GM12878 (cell line): ENCODE data around the gene DCTPP1. TPM values are rescaled to one million over a fixed set of nuclear protein-coding genes. Genes with fewer than 3 reads are reported as not detected.

Experiments
- ATAC-seq: fragments of 200-7000 bp; cut with Tn5 transposase; 3 replicates; pipeline ENCODE4 v1.9.1; 2020; ENCODE audit warnings: mild to moderate bottlenecking, moderate library complexity
- BruUV-seq: library from RNA; stranded (reverse); fragments of 400-500 nt; replicated peaks from 2 replicates; lab custom pipeline; 2021; lab: Mats Ljungman, UMichigan
- CTCF ChIA-PET: fragments of 300-600 bp; sonication (Branson Sonifier 250); formaldehyde crosslinking; extraction: SDS; loops from one replicate; lab custom pipeline; 2021; ENCODE audit warnings: inconsistent platforms; lab: Yijun Ruan, JAX
- POLR2A ChIA-PET: fragments of 350-600 bp; formaldehyde crosslinking; extraction: SDS; loops from one replicate; lab custom pipeline; 2021; ENCODE audit warnings: inconsistent platforms; lab: Charles Lee
- RAD21 ChIA-PET: fragments of 300-600 bp; sonication (Branson Sonifier 250); formaldehyde crosslinking; loops from one replicate; lab custom pipeline; 2023; ENCODE audit warnings: antibody characterized with exemption; ENCODE audit not compliant: unreplicated experiment; lab: Charles Lee
- SMC1A ChIA-PET: fragments of 300-600 bp; sonication (Branson Sonifier 250); formaldehyde crosslinking; loops from one replicate; lab custom pipeline; 2023; ENCODE audit not compliant: unreplicated experiment, uncharacterized antibody; lab: Charles Lee
- DNase-seq: peaks from one replicate; pipeline ENCODE4 v3.0.0-alpha.2; 2011; ENCODE audit warnings: low read depth, low spot score
- FAIRE-seq: peaks from 3 replicates; lab custom pipeline; 2011; peaks lifted over from hg19 to GRCh38; lab: Jason Lieb, UNC
- H2AFZ ChIP-seq: 2 replicates; pipeline ENCODE4 v1.6.0; 2011; ENCODE audit warnings: low read depth, low read length, control low read depth; ENCODE audit not compliant: control insufficient read depth
- H3K27ac ChIP-seq: 2 replicates; pipeline ENCODE4 v1.5.1; 2011; ENCODE audit warnings: control low read depth; ENCODE audit not compliant: control insufficient read depth, insufficient read depth
- H3K27me3 ChIP-seq, 2 experiments: replicated peaks in 1 of 2; 2 replicates each; pipeline versions ENCODE4 v1.6.0 to v1.6.1; 2011; ENCODE audit warnings: low read length in 1 of 2; ENCODE audit not compliant: control insufficient read depth in 2 of 2, insufficient read depth in 2 of 2
- H3K36me3 ChIP-seq, 2 experiments: 2 replicates each; pipeline ENCODE4 v1.5.1; 2011; ENCODE audit warnings: low read length in 1 of 2; ENCODE audit not compliant: control insufficient read depth in 2 of 2, insufficient read depth in 2 of 2
- H3K4me1 ChIP-seq: 2 replicates; pipeline ENCODE4 v1.6.1; 2011; ENCODE audit warnings: mild to moderate bottlenecking, low read length, moderate library complexity, mixed read lengths; ENCODE audit not compliant: control insufficient read depth, insufficient read depth
- H3K4me2 ChIP-seq: 2 replicates; pipeline ENCODE4 v1.6.0; 2011; ENCODE audit warnings: control low read depth; ENCODE audit not compliant: control insufficient read depth, insufficient read depth
- H3K4me3 ChIP-seq: fragments of 200-600 bp; sonication (generic); 2 replicates; pipeline ENCODE4 v1.5.1; 2016
- H3K79me2 ChIP-seq: 2 replicates; pipeline ENCODE4 v1.6.0; 2011; ENCODE audit warnings: low read length; ENCODE audit not compliant: control insufficient read depth, insufficient read depth
- H3K9ac ChIP-seq: 2 replicates; pipeline ENCODE4 v1.8.0; 2011; ENCODE audit warnings: low read length, control low read depth, mixed read lengths; ENCODE audit not compliant: control insufficient read depth, insufficient read depth
- H3K9me3 ChIP-seq: replicated peaks from 3 replicates; pipeline ENCODE4 v1.5.1; 2011; ENCODE audit warnings: mild to moderate bottlenecking, low read length; ENCODE audit not compliant: control insufficient read depth, insufficient read depth
- H4K20me1 ChIP-seq: 2 replicates; pipeline ENCODE4 v1.6.0; 2011; ENCODE audit not compliant: control insufficient read depth, insufficient read depth
- EGR1 ChIP-seq, 2 experiments: IDR thresholded peaks; 1 replicate in 1 of 2; 2 replicates in 1 of 2; pipeline ENCODE4 v1.6.1; 2011 to 2012; ENCODE audit warnings: low read depth in 2 of 2, low read length in 2 of 2, borderline replicate concordance in 1 of 2, mild to moderate bottlenecking in 1 of 2, moderate library complexity in 1 of 2
- NR2C1 ChIP-seq: fragments of 450-650 bp; IDR thresholded peaks from 2 replicates; pipeline ENCODE4 v1.6.1; 2017; ENCODE audit warnings: antibody characterized with exemption, mild to moderate bottlenecking, moderate library complexity
- ZNF217 ChIP-seq: fragments of 450-650 bp; IDR thresholded peaks from 2 replicates; pipeline ENCODE4 v1.6.1; 2017; ENCODE audit warnings: antibody characterized with exemption, mild to moderate bottlenecking
- WGBS: methylation state at CpG from one replicate; pipeline ENCODE4 v1.1.6; 2016; ENCODE audit warnings: low lambda C conversion rate; ENCODE audit not compliant: insufficient replicate concordance, insufficient coverage; ENCODE audit errors: missing lambda C conversion rate; 5-methylcytosine and 5-hydroxymethylcytosine counted together
- in situ Hi-C: fragments of 300-500 bp; cut with MboI; formaldehyde crosslinking; loops from 9 replicates; pipeline ENCODE4 v1.14.3; 2018; ENCODE audit warnings: mixed read lengths
- intact Hi-C: fragments of 100-400 bp; cut with micrococcal nuclease; formaldehyde crosslinking; loops from one replicate; pipeline ENCODE4 v1.14.2; 2022; ENCODE audit not compliant: unreplicated experiment
- polyA plus RNA-seq, 11 experiments: library from polyadenylated mRNA; depleted of rRNA in 4 of 11; unstranded in 6 of 11; stranded (reverse) in 5 of 11; fragments of >200 nt; fragmentation: Nextera tagmentation in 4 of 11; fragmentation: Illumina TruSeq in 1 of 11; extraction: Ambion mirVana in 4 of 11; extraction: Trizol in 1 of 11; gene quantifications; 1 replicate in 1 of 11; 2 replicates in 10 of 11; pipeline versions ENCODE4 v1.2.1 to v1.2.3, GENCODE V29; 2011 to 2016; ENCODE audit warnings: inconsistent platforms in 2 of 11, missing spikeins in 2 of 11, low read depth in 1 of 11
- total RNA-seq, 4 experiments: library from RNA; depleted of rRNA in 3 of 4; stranded (reverse); fragments of >200 nt in 3 of 4; fragmentation: Illumina TruSeq in 1 of 4; extraction: Trizol in 1 of 4; gene quantifications; 2 replicates each; pipeline versions ENCODE4 v1.2.1 to v1.2.3, GENCODE V29; 2013 to 2021
- TF ChIP-seq, protein P1 (sequence below): IDR thresholded peaks from 2 replicates; pipeline ENCODE4 v1.6.1; 2011; ENCODE audit warnings: borderline replicate concordance, low read depth, mild to moderate bottlenecking, moderate library complexity, mixed read lengths, low read length; ENCODE audit not compliant: insufficient read depth; ENCODE audit errors: extremely low read length
- TF ChIP-seq, protein P2 (sequence below): fragments of 450-650 bp; IDR thresholded peaks from 2 replicates; pipeline ENCODE4 v1.6.1; 2018; ENCODE audit warnings: borderline replicate concordance, mild to moderate bottlenecking; ENCODE audit not compliant: partially characterized antibody
- TF ChIP-seq, protein P3 (sequence below): IDR thresholded peaks from 2 replicates; pipeline ENCODE4 v1.6.1; 2012; ENCODE audit warnings: low read depth, low read length, improper control_type of control experiment
- TF ChIP-seq, protein P4 (sequence below): fragments of 450-650 bp; IDR thresholded peaks from 2 replicates; pipeline ENCODE4 v1.6.1; 2017; ENCODE audit warnings: antibody characterized with exemption, mild to moderate bottlenecking, moderate library complexity
- TF ChIP-seq, protein P5 (sequence below): IDR thresholded peaks from 2 replicates; pipeline ENCODE4 v1.6.1; 2012; ENCODE audit warnings: low read length, inconsistent platforms

Gene DCTPP1
- total and polyA plus RNA-seq, 10 of the 15 experiments (the other 5 are each of a cell fraction or from before 2014, with no cell fraction given), result 72.1 to 266 (median 157) TPM

DNA sequence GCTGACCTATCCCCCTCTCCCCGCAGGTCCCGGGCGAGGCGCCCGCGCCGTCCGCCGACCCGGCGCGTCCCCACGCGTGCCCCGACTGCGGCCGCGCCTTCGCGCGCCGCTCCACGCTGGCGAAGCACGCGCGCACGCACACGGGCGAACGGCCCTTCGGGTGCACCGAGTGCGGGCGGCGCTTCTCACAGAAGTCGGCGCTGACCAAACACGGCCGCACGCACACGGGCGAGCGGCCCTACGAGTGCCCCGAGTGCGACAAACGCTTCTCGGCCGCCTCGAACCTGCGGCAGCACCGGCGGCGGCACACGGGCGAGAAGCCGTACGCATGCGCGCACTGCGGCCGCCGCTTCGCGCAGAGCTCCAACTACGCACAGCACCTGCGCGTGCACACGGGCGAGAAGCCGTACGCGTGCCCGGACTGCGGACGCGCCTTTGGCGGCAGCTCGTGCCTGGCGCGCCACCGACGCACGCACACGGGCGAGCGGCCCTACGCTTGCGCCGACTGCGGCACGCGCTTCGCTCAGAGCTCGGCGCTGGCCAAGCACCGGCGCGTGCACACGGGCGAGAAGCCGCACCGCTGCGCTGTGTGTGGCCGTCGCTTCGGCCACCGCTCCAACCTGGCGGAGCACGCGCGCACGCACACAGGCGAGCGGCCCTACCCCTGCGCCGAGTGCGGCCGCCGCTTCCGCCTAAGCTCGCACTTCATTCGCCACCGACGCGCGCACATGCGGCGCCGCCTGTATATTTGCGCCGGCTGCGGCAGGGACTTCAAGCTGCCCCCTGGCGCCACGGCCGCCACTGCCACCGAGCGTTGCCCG is 12.1 kb downstream of the DCTPP1 start:
- H3K79me2 ChIP-seq, result no peaks in the 10 kb centered on the region
- RAD21 ChIA-PET, result interaction anchor here (0.6 to 2.0 kb wide), 21 partner anchors 8 to 352 kb away, joined by 3 to 17 read pairs (median 4); partner anchors contain the start of genes ALDOA, CORO1A, DCTPP1 and TBC1D10B
- peak overlapping the region; percentile 47 for H3K27ac ChIP-seq
- in situ Hi-C loops (no loop called here), intact Hi-C loops (no loop called here)
- BruUV-seq, result no TSS peak
- peak overlapping the region; percentile 60 for H3K9ac ChIP-seq
- H3K36me3 ChIP-seq, result peaks cover 3 to 9% of the 10 kb centered on the region in 2 experiments
- peak overlapping the region; percentile 82 for H3K4me2 ChIP-seq
- SMC1A ChIA-PET, result interaction anchor here (0.6 to 1.5 kb wide), 9 partner anchors 8 to 278 kb away, joined by 3 to 12 read pairs (median 5); partner anchors contain the start of genes DCTPP1, TBC1D10B and ZNF747
- DNase-seq (peak; percentile 84), ATAC-seq (peak; percentile 97), FAIRE-seq (peak; percentile 80)
- peak overlapping the region; percentile 69 for H3K4me3 ChIP-seq
- CTCF ChIA-PET, result interaction anchor here (0.6 to 3.6 kb wide), 13 partner anchors 8 to 326 kb away, joined by 3 to 20 read pairs (median 5); partner anchors contain the start of genes CORO1A, DCTPP1, TBC1D10B and TBX6
- no peaks in the 10 kb centered on the region for H3K27me3 ChIP-seq
- H3K9me3 ChIP-seq, result no peaks in the 10 kb centered on the region
- WGBS, result 2% methylated on average over 118 of the region's 140 CpGs
- peak overlapping the region; percentile 94 for H2AFZ ChIP-seq
- H3K4me1 ChIP-seq, result peaks cover 8% of the 10 kb centered on the region
- POLR2A ChIA-PET, result interaction anchor here (0.5 to 2.0 kb wide), 14 partner anchors 8 to 326 kb away, joined by 3 to 11 read pairs (median 4); partner anchors contain the start of genes DCTPP1, PRR14, SEPTIN1 and TBX6
- no peaks in the 10 kb centered on the region for H4K20me1 ChIP-seq
- TF ChIP-seq, protein P1, sequence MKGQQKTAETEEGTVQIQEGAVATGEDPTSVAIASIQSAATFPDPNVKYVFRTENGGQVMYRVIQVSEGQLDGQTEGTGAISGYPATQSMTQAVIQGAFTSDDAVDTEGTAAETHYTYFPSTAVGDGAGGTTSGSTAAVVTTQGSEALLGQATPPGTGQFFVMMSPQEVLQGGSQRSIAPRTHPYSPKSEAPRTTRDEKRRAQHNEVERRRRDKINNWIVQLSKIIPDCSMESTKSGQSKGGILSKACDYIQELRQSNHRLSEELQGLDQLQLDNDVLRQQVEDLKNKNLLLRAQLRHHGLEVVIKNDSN, result no peak
- TF ChIP-seq ZNF217 (peak; percentile 91; the same call in 1 of the 2 replicates), NR2C1 (no peak), EGR1 (IDR thresholded peaks at IDR 0.05; ENCODE audit: borderline replicate concordance in 1 of 2, low read depth in 2 of 2, low read length in 2 of 2) (peak in 1 of 2 experiments; percentile 25; a peak in 1 of 3 replicates)
- TF ChIP-seq, protein P2, sequence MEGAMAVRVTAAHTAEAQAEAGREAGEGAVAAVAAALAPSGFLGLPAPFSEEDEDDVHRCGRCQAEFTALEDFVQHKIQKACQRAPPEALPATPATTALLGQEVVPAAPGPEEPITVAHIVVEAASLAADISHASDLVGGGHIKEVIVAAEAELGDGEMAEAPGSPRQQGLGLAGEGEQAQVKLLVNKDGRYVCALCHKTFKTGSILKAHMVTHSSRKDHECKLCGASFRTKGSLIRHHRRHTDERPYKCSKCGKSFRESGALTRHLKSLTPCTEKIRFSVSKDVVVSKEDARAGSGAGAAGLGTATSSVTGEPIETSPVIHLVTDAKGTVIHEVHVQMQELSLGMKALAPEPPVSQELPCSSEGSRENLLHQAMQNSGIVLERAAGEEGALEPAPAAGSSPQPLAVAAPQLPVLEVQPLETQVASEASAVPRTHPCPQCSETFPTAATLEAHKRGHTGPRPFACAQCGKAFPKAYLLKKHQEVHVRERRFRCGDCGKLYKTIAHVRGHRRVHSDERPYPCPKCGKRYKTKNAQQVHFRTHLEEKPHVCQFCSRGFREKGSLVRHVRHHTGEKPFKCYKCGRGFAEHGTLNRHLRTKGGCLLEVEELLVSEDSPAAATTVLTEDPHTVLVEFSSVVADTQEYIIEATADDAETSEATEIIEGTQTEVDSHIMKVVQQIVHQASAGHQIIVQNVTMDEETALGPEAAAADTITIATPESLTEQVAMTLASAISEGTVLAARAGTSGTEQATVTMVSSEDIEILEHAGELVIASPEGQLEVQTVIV, result no peak
- TF ChIP-seq, protein P3, sequence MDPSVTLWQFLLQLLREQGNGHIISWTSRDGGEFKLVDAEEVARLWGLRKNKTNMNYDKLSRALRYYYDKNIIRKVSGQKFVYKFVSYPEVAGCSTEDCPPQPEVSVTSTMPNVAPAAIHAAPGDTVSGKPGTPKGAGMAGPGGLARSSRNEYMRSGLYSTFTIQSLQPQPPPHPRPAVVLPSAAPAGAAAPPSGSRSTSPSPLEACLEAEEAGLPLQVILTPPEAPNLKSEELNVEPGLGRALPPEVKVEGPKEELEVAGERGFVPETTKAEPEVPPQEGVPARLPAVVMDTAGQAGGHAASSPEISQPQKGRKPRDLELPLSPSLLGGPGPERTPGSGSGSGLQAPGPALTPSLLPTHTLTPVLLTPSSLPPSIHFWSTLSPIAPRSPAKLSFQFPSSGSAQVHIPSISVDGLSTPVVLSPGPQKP, result no peak
- TF ChIP-seq, protein P4, sequence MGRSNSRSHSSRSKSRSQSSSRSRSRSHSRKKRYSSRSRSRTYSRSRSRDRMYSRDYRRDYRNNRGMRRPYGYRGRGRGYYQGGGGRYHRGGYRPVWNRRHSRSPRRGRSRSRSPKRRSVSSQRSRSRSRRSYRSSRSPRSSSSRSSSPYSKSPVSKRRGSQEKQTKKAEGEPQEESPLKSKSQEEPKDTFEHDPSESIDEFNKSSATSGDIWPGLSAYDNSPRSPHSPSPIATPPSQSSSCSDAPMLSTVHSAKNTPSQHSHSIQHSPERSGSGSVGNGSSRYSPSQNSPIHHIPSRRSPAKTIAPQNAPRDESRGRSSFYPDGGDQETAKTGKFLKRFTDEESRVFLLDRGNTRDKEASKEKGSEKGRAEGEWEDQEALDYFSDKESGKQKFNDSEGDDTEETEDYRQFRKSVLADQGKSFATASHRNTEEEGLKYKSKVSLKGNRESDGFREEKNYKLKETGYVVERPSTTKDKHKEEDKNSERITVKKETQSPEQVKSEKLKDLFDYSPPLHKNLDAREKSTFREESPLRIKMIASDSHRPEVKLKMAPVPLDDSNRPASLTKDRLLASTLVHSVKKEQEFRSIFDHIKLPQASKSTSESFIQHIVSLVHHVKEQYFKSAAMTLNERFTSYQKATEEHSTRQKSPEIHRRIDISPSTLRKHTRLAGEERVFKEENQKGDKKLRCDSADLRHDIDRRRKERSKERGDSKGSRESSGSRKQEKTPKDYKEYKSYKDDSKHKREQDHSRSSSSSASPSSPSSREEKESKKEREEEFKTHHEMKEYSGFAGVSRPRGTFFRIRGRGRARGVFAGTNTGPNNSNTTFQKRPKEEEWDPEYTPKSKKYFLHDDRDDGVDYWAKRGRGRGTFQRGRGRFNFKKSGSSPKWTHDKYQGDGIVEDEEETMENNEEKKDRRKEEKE, result no peak
- TF ChIP-seq, protein P5, sequence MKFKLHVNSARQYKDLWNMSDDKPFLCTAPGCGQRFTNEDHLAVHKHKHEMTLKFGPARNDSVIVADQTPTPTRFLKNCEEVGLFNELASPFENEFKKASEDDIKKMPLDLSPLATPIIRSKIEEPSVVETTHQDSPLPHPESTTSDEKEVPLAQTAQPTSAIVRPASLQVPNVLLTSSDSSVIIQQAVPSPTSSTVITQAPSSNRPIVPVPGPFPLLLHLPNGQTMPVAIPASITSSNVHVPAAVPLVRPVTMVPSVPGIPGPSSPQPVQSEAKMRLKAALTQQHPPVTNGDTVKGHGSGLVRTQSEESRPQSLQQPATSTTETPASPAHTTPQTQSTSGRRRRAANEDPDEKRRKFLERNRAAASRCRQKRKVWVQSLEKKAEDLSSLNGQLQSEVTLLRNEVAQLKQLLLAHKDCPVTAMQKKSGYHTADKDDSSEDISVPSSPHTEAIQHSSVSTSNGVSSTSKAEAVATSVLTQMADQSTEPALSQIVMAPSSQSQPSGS, result no peak
